Cardiac fibroblast (primary cell): ENCODE measurements around the gene SPIRE2.
"Not testable (repeated sequence)": the region's sequence is repeated elsewhere in the genome, so short reads cannot be mapped to it uniquely, and the experiment has no call there.

ENCODE experiments used
- DNase-seq, 2 donors: peaks; one replicate each; pipeline versions ENCODE4 v3.0.0 to v3.0.0-alpha.2; 2010; ENCODE audit warnings: low read depth in 2 of 2
- H3K4me3 ChIP-seq, 2 donors: replicated peaks in 1 of 2; 1 replicate in 1 of 2; 2 replicates in 1 of 2; pipeline ENCODE4 v1.5.1; 2011; ENCODE audit warnings: low read depth in 2 of 2, low read length in 2 of 2, mild to moderate bottlenecking in 2 of 2, moderate library complexity in 1 of 2
- TF ChIP-seq, protein P1 (sequence below): IDR thresholded peaks from one replicate; pipeline ENCODE4 v1.5.1; 2011; ENCODE audit warnings: low read depth, mild to moderate bottlenecking, low read length, inconsistent platforms

Gene SPIRE2

GRCh38 chr16:89823087-89823823, 5.0 kb upstream of the SPIRE2 start:
- TF ChIP-seq, protein P1, sequence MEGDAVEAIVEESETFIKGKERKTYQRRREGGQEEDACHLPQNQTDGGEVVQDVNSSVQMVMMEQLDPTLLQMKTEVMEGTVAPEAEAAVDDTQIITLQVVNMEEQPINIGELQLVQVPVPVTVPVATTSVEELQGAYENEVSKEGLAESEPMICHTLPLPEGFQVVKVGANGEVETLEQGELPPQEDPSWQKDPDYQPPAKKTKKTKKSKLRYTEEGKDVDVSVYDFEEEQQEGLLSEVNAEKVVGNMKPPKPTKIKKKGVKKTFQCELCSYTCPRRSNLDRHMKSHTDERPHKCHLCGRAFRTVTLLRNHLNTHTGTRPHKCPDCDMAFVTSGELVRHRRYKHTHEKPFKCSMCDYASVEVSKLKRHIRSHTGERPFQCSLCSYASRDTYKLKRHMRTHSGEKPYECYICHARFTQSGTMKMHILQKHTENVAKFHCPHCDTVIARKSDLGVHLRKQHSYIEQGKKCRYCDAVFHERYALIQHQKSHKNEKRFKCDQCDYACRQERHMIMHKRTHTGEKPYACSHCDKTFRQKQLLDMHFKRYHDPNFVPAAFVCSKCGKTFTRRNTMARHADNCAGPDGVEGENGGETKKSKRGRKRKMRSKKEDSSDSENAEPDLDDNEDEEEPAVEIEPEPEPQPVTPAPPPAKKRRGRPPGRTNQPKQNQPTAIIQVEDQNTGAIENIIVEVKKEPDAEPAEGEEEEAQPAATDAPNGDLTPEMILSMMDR: no peak
- no peak overlapping the region for H3K4me3 ChIP-seq
- no peak for DNase-seq

GRCh38 chr16:89823824-89824148, 4.5 kb upstream of the SPIRE2 start:
- H3K4me3 ChIP-seq, DNase-seq: not testable (repeated sequence)

GRCh38 chr16:89826531-89827382, 1.5 kb upstream of the SPIRE2 start:
- TF ChIP-seq, protein P1: no peak
- H3K4me3 ChIP-seq: no peak overlapping the region

GRCh38 chr16:89827383-89828198, 684 bp upstream of the SPIRE2 start:
- TF ChIP-seq, protein P1: no peak
- DNase-seq: peak; percentile 59 to 81
- H3K4me3 ChIP-seq: peak overlapping the region; percentile 57 to 61

More at GRCh38 chr16:89826531-89827382, 1.5 kb upstream of the SPIRE2 start:
- peak in 1 of 2 donors; percentile 18 for DNase-seq

DNA sequence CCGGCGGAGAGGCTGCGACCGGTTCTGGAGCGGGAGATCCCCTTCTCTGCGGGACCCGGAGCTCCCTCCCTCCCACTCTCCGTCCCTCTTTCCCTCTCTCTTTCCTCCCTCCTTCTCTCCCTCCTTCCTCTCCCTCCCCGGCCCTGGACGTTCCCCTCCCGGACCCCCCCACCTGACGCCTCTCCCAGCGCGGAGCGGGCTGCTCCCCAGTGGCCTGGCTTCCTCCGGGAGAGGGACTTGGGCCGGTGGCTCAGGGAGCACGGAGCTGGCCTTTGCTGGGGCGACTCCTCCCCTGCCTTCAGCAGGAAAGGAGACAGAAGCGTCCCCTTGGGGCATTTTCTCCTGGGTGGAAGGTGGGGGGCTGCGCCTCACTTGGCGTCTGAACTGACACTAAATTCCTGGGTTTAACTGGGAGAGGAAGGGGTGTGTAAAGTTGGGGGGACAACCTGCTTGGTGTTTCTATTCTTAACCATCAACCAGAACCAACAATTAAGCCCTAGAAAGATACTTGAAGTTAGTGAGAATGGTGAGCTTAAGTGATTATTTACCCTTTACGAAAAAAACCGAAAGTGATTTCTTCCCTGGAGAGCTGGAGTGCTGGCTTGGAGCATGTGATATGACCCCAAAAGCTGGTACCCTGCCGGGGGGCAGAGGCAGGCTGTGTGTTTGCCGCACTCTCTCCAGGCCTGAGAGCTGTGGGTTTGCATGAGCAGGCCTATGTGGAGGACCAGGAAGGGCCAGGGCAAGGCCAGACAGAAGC, 775 bp downstream of the SPIRE2 start:
- no peak for DNase-seq
- peak overlapping the region; percentile 51 to 56 for H3K4me3 ChIP-seq
- TF ChIP-seq, protein P1: no peak

- H3K4me3 ChIP-seq: no peak overlapping the region
- no peak for DNase-seq
- TF ChIP-seq, protein P1: no peak
These were observed 1.6 kb downstream of the SPIRE2 start for GRCh38 chr16:89829630-89830437.
